SK-N-DZ (cell line): ENCODE measurements around the gene CDK16.

Source experiments
- DNase-seq: peaks from one replicate; pipeline ENCODE4 v3.0.0-alpha.2; 2015; ENCODE audit warnings: low spot score

Gene CDK16

DNA sequence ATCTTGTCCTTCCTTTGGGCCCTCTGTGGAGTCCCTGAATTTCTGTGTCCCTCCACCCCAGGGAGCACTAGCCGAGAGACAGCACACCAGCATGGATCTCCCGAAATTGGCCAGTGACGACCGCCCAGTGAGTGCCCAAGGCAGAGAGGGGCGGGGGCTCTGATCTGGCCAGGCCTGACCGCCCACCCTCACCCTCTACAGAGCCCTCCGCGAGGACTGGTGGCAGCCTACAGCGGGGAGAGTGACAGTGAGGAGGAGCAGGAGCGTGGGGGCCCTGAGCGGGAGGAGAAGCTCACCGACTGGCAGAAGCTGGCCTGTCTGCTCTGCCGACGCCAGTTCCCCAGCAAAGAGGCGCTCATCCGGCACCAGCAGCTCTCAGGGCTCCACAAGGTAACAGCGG is 33.2 kb upstream of the CDK16 start:
- no peak for DNase-seq

DNA sequence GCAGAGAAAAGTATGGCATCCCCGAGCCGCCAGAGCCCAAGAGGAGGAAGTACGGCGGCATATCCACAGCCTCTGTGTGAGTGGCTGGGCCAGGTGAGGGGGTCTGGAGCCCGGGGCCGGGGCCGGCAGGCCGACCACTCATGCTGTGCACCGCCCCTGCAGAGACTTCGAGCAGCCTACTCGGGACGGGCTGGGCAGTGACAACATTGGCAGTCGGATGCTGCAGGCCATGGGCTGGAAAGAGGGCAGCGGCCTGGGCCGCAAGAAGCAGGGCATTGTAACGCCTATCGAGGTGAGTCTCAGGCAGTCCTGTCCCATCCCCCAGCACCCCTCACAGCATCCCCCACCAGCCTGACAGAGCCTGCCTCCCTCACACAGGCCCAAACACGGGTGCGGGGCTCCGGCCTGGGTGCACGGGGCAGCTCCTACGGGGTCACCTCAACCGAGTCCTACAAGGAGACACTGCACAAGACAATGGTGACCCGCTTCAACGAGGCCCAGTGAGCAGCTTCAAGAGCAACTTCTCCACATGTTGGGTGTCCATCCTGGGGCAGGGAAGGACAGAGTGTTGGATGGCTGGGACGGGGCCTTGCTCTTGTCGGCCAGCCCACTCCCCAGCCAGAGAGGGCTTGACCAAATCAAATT is 32.3 kb upstream of the CDK16 start:
- DNase-seq: no peak

DNA sequence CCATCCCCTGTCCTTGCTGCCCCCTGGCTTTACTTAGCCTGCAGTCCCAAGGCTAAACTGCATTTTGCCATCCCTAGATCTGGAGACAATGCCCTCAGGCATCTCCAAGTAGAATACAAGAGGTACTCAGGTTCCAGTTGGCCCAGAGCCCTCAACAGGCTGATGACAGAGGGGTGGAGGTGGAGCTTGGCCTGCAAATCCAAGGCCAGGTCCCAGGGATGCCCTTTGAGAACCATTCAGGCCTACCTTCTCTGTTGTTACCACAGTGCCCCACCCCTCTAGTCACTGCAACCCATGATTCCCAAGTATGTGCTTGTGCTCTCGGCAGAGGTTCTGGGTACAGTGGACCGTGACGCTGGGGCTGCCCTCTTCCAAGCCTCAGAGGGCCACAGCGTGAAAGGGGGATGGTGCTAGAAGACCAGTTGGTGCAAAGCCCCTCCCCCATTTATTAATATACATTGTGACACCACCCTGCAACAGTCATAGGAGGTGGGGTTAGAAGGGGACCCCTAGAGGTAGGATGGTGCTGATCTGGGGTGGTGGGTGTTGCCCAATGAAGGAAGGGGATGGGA is 31.3 kb upstream of the CDK16 start:
- DNase-seq: no peak

GRCh38 chrX:47189906-47190305 is 28.6 kb upstream of the CDK16 start:
- no peak for DNase-seq

- DNase-seq: peak; percentile 94
Measured at GRCh38 chrX:47190445-47191269, 27.8 kb upstream of the CDK16 start.

- DNase-seq: peak; percentile 11
Measured at GRCh38 chrX:47191331-47191730, 27.1 kb upstream of the CDK16 start.

- no peak for DNase-seq
Measured at GRCh38 chrX:47191806-47192401, 26.6 kb upstream of the CDK16 start.

DNA sequence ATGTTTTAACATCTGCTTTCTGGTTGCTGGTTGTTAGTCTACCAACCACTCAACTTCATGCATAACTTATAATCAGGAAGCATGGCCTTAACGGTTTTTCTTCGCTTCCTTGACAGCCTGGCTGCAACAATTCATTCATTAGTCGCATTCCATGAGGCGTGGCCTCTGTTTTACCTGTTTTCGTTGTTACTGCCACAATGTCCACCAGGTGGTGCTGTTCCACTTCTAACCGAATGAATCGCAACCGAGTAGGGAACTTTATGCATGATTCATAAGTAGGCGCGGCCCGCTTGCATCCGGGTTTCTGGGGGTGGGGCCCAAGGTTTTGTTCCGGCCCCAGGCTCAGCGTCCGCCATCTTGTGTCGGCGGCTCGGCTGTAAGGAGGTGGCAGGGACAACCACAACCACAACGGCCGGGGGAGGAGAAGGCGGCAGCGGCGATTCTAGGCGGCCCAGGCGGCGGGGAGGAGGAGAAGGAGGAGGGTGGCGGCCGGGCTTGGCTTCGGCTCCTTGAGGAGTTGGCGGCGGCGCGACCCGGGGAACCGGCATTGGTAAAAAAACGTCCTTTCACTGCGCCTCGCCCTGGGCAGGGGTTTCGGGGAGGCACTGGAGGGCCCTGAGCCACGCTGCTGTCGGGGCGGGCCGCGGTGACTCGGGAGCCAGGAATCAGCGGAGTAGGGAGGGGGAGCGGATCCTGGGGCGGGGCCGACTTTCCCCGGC is 24.8 kb upstream of the CDK16 start, which contains the start of gene UBA1:
Gene UBA1 (plus strand): TSS at position 355 of the 719 bp plus-strand sequence. CDS start 4,974 bp downstream, outside the sequence.
- peak; percentile 93 for DNase-seq

- DNase-seq: peak; percentile 17
Measured at GRCh38 chrX:47194194-47194787, 24.2 kb upstream of the CDK16 start.

- no peak for DNase-seq
Measured at GRCh38 chrX:47196098-47196497, 22.4 kb upstream of the CDK16 start.

GRCh38 chrX:47197526-47197925 is 21.0 kb upstream of the CDK16 start:
- no peak for DNase-seq

DNA sequence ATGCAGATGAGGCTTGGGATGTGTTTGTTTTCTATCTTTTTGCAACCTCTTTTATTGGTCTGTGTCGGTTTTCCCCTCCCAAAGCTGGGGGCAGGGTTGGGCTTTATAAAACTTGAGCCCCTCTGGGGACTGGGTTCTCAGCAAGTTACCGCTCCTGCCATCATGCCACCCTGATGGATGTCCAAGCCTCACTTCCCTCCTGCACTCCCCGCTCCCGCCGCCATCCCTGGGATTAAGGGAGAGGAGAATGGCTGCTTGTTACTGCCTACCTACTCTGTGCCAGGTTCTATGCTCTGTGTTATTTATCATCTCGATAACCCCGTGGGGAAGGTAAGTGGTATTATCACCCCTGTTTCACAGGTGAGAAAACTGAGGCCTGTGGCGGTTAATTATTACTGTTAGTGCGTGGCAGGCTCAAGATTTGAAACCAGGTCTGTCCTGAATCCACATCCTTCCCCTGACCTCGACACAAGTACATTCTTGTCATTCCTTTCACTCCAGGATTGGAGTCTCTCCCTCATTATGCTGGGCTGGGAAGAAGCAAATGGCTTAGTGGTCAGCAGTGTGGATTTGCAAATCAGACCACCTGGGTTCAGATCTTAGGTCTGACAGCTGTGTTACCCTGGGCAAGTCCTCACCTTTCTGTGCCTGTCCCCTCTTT is 20.3 kb upstream of the CDK16 start:
- DNase-seq: no peak

- no peak for DNase-seq
Measured at GRCh38 chrX:47198687-47199080, 19.8 kb upstream of the CDK16 start.

DNA sequence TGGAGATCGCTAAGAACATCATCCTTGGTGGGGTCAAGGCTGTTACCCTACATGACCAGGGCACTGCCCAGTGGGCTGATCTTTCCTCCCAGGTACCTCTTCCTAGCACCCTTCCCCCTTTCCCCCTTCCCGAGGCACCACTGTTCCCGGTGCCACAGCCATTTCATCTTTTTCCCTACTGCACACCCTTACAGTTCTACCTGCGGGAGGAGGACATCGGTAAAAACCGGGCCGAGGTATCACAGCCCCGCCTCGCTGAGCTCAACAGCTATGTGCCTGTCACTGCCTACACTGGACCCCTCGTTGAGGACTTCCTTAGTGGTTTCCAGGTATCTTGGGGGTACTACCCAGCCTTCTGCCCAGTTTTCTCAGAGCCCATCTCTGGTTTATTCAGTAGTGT is 19.2 kb upstream of the CDK16 start:
- no peak for DNase-seq

DNA sequence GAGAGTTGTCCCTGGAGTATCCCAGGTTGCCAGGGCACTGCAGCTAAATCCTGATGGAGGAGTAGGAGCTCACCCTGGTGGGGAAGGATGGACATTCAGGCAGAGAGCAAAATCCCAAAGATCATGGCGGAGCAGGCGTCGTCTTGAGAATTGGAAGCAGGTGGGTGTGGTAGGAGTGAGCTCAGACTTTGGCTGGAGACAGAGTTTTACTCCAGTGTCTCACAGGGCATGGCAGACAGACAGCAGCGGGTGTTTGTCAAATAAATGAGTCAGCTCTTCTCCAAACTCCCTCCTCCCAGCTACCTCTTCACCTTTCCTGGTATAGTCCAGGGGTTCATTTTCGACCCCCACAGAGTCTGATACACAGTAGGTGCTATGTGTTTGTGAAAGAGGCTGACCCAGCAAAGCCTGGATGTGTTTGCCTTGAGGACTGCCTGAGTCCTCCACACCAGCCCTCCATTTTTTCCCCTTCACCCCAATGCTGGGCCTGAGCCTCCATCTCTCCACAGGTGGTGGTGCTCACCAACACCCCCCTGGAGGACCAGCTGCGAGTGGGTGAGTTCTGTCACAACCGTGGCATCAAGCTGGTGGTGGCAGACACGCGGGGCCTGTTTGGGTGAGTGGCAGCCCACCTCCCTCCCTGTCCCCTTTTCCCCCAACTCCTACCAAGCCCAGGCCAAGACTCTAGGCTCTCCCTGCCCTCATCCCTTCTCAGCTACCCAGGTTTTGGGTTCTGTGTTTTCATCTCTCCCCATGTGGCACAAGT is 17.9 kb upstream of the CDK16 start:
- DNase-seq: no peak

DNA sequence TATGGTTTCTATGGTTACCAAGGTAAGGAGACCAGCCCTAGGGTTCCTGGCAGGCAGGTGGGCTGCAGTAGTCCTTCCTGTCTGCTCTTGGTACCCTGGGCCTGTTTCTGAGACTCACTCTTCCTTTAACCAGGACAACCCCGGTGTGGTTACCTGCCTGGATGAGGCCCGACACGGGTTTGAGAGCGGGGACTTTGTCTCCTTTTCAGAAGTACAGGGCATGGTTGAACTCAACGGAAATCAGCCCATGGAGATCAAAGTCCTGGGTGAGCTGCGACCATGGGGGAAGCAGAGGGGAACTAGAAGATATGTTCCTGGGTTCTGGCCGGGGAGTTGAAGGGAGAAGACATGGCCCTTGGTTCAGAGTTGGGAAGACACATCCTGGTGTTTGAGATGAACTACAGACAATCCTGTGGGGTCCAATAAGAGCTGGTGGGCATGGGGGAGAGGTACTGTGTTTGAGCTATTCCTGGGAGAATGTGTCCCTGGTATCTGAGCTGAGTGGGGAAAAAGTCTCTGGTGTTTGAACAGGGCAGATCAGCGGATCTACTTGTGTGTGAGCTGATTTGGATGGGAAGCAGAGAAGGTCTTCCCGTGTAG is 17.0 kb upstream of the CDK16 start:
- DNase-seq: no peak

DNA sequence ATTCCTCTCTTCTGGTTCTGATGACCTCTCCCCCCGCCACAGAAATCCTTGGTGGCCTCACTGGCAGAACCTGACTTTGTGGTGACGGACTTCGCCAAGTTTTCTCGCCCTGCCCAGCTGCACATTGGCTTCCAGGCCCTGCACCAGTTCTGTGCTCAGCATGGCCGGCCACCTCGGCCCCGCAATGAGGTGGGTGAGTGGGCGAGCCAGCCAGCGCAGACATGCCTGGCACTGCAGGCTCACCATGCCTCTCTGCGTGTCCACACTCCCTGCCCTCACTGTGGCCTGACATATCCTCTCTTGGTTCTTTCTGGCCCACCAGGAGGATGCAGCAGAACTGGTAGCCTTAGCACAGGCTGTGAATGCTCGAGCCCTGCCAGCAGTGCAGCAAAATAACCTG is 16.2 kb upstream of the CDK16 start:
- DNase-seq: no peak

DNA sequence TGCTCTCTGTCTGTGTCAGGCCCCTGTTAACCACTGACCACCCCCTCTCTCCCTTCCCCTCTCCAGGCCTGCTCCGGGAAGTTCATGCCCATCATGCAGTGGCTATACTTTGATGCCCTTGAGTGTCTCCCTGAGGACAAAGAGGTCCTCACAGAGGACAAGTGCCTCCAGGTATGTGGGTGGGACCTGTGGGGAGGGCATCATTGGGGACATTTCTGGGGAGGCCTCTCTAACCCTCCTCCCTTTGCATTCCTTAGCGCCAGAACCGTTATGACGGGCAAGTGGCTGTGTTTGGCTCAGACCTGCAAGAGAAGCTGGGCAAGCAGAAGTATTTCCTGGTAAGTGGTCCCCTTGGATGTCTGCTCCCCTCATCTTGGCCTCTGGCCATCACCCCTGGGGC is 15.6 kb upstream of the CDK16 start:
- no peak for DNase-seq

DNA sequence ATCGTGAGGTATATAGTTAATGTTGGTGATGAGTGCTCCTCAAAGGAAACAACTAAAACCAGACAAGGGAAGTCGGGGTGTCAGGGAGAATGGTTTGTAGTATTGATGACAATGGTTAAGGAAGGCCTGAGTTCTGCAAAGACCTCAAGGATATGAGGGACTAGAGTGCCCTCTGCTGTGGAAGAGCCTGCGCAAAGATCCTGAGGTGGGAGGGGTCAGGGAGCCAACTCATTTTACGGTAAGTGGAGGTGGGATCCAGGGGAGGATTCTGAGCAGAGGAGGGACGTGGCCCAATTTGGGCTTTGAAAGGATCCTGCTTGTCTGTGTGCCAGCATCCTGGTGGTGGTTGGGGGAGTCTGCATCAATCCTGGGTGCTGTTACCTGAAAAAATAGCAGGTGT is 13.5 kb upstream of the CDK16 start:
- DNase-seq: no peak

DNA sequence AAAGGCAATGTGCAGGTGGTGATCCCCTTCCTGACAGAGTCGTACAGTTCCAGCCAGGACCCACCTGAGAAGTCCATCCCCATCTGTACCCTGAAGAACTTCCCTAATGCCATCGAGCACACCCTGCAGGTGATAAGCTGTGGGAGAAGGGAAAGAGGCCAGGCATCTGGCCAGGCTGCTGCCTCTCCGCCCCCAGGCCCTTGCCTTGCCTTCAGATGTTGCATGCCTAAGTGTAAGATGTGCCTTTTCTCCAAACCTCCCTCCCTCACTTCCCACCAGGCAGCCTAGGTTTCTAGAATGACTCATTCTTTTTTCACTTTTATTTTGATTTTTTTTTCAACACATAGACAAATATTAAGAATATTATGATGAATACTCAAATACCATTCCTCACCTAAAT is 12.2 kb upstream of the CDK16 start:
- no peak for DNase-seq
